HG03460 (cell line): ENCODE measurements around the gene ZDHHC14.
"Not testable (repeated sequence)": the region's sequence is repeated elsewhere in the genome, so short reads cannot be mapped to it uniquely, and the experiment has no call there.

ENCODE experiments used
- ATAC-seq: cut with Tn5 transposase; IDR thresholded peaks from one replicate; pipeline ENCODE4 v1.9.1; 2021; ENCODE audit not compliant: unreplicated experiment

Gene ZDHHC14

DNA sequence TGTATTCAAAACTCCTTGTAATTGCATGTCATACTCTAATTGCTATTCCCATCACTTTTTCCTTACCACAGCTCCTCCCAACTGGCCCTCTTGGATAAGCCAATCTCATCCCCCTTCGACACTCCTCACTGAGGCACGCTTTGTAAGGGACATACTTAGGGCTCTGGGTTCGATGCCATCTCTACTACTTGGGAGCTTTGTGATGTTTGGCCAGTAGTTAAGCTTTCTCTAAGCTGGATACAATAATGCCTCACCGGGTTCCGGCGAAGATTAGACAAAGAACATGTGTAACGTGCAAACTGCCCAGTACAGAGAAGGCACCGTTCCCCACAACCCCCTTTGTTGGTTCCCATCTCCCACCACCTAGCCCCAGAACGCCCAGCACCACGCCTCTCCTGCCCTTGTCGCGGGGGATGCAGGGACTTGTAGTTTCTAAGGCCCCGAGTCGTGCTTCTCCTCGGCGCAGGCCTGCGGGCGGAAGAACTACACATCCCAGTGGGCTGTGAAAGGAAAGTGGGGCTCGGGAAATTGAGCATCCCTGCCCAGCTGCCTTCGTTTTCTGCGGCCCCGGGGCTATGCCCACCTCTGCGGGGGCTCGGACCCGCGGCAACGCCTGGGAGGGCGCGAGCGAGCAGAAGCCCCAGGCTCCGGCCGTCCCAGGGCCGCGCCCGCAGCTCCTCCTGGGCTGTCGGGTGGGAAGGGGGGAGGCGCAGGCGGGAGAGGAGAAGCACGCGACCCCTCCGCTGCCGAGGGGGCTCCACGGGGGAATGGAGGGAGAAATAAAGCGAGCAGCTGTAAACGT lies 1.1 kb upstream of the ZDHHC14 start:
- peak; percentile 62 for ATAC-seq

- peak; percentile 11 for ATAC-seq
These were observed 572 bp upstream of the ZDHHC14 start for GRCh38 chr6:157380458-157380778.

DNA sequence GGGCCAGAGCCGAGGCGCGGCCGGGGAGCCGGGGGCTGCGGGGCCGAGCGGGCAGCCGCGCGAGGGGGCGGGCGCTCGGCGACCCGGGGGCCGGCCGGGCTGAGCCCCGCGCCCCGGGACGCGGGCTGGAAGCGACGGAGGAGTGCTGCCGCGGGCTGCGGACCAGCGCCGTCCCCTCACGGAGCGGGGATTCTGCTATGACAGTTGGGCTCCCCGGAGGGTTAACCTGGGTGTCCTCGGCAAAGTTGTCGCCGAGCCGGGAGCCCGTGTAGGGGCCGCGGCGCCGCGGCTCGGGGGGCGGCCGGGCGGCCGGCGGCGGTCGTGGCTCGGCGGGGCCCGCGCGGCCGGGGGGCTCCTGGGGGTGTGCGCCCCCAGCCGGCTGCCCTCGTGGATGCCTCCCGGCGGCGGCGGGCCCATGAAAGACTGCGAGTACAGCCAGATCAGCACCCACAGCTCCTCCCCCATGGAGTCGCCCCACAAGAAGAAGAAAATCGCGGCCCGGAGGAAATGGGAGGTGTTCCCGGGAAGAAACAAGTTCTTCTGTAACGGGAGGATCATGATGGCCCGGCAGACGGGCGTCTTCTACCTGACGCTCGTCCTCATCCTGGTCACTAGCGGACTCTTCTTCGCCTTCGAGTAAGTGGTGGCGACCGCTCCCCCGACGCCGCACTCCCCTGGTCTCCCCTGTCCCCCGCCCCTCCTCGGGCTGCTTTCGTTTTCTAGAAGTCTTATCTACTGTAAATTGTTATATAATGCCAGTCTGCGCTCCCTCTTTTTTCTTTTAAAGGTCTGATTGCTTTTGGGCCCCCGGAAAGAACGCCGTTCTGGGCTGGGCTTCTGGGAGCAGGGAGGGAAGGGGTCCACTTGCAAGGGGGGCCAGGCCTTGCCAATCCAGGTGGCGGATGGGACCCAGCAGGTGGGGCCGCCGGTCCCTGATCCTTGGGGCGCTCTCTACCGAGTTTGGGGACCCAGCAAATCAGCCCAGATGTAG lies 936 bp downstream of the ZDHHC14 start:
- ATAC-seq, result peak; percentile 19

DNA sequence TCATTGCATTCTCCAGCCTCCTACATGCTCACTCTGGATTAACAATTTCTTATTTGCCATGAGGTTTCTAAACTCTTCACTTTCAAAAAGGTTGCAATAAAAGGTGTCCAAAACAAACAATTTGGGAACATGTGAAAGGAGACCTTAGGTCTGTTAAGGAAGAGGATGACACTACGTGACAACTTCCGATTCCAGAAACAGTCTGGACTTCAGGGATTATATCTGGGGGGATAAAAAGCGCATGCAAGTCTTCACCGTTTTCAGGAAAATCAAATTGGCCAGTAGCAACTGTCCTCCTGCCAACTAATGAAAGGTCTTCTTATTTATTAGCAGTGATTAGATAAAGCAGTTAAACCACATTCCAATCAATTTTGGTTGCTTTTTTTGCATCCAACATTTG lies 1.8 kb downstream of the ZDHHC14 start:
- ATAC-seq, result no peak

DNA sequence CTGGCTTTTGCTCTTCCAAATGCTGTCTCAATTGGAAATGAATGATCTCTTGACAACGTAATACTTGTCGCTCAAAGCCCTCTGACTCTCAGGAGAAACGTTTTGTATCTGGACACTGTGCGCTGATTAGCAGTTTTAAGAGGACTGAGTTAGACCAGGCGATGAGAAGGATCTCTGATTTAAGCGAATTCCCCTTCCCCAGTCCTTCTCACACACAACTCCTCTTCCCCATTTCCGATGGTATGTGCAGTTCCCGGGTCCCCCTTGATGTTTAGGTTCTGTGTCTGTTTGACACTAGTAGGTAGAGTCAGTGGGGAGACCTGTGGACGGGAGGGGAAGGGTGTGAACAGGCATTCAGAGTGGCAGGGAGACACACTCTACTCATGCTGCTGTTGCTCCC lies 2.5 kb downstream of the ZDHHC14 start:
- ATAC-seq, result no peak

GRCh38 chr6:157384962-157385361 lies 4.0 kb downstream of the ZDHHC14 start:
- ATAC-seq, result not testable (repeated sequence)

- ATAC-seq, result no peak
These were observed 4.5 kb downstream of the ZDHHC14 start for GRCh38 chr6:157385482-157385881.

GRCh38 chr6:157386023-157386422 lies 5.0 kb downstream of the ZDHHC14 start:
- no peak for ATAC-seq

DNA sequence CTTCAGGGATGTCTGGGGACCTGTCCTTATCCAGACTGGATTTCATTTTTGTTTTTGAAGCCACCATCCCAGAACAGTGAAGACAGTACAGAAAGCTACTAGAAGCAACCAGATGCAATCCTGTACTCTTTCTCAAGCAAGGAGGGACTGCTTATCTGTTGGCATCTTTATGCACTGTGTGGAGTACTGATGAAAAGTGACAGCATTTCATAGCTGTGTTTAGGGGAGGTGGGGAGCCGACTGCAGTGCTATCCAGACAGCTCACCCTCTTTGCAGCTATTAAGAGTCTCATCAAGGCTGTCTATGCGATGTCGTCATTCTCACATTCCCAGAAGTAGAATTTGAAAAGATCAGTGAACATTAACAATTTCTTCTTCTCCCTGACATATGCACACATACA lies 5.5 kb downstream of the ZDHHC14 start:
- ATAC-seq, result no peak

DNA sequence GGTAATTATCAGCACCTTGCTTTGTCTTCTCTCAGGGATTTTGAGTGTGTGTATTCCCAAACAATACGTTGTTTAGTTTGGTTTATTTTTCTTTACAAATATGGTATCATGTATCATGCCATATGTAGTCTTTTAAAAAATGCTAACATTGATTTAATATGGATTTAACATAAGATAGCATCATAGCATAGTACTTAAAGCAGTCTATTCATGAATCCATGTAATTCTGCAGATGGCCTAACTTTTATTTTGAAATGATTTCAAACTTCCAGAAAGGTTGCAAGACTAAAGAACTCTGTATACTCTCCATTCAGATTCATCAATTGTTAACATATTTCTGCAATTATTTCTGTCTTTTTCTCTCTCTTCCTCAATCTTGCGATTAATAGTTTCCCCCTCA lies 7.9 kb downstream of the ZDHHC14 start:
- no peak for ATAC-seq

DNA sequence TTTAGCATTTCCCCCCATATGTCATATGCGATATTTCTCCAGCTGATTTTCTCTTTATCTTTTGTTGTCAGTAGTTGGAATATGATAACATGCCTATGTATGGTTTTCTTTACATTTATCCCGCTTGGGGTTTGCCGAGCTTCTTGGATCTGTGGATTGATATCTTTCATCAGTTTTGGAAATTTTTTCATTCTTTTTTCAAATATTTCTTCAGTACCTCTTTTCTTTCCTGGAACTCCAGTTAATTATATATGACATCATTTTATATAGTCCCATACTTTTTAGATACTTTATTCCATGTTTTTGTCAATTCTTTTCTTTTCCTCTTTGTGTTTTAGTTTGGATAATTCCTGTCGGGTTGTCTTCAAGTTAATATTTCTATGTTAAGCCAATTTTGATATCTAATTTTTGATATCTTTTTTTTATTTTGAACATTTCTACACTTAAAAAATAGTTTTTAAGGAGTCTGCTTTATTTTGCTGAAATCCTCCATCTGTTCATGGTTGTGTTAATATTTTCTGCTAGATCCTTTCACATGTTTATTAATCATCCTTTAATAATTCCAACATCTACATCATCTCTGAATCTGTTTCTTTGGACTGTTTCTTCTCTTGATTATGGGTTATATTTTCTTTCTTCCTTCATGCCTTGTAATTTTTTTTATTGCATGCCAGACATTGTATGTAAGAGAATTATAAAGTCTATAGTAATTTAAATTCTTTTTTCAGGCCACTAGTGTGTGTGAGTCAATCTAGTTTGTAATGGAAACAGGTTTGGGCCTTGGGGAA lies 9.5 kb downstream of the ZDHHC14 start:
- ATAC-seq, result no peak

- ATAC-seq, result no peak
These were observed 12.1 kb downstream of the ZDHHC14 start for GRCh38 chr6:157392927-157393668.

DNA sequence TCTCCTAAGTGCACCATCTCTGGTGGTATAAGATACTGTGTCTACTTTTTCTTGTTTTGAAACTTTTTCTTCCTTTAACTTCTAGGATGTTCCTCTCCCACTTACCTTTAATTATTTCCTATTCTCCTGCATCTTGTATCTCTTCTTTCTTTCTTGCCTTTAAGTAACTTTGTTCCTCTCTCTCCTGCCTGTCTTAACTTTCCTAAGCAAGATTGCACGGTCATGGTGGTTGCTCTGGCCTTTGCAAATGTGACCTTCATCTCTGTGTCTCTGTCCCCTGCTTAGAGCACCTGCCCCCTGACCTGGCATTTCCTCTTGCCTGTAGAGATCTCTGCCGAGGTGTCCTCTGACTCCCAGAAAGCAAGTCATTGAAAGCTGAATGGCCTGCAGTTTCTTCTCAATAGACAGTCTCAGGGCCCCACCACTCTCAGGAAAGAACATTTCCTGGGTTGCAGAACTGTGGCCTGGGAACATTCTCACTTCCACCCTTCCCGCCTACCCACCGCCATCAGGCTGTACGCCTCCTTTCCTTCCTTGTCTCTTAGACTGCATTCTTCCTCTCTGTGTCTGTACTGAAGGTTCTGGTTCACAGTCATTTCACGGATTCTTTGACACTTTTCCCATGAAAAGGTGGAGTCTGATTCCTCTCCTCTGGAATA lies 12.8 kb downstream of the ZDHHC14 start:
- ATAC-seq, result no peak

- ATAC-seq, result not testable (repeated sequence)
These were observed 14.2 kb downstream of the ZDHHC14 start for GRCh38 chr6:157395199-157395598.

DNA sequence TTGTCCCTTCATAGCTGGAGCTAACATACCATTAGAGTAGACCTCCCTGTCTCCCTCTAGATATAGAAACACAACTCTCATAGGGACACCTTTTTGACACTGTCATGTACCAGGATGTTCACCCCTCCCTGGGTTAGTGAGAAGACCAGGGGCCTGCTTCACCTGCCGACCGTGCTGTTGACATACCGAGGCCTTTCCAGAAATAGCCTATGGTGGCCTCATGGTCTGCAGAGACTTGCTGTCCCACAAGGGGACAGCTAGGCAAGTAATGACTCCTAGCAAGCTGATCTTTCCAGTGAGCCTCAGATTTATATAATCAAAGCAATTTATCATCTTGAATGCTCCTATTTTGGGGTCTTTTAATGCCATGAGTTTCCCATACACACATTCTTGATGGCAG lies 15.0 kb downstream of the ZDHHC14 start:
- no peak for ATAC-seq

DNA sequence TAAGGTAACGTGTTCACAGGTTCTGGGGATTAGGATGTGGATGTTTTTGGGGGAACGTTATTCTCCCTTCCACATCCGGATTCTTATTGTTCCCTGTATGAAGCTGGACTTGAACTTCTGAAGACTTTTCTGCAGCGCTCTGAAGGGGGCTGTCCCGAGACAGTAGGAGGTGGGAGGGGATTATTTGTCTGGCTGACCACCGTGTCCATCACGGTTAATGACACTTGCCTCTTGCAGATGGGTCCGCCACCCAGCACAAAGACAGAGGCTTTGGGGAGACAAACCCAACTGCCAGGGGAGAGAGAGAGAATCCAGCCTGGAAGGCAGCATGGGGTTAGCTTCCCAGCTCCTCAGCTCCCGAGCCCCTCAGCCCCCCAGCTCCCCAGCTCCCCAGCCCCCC lies 16.7 kb downstream of the ZDHHC14 start:
- no peak for ATAC-seq

DNA sequence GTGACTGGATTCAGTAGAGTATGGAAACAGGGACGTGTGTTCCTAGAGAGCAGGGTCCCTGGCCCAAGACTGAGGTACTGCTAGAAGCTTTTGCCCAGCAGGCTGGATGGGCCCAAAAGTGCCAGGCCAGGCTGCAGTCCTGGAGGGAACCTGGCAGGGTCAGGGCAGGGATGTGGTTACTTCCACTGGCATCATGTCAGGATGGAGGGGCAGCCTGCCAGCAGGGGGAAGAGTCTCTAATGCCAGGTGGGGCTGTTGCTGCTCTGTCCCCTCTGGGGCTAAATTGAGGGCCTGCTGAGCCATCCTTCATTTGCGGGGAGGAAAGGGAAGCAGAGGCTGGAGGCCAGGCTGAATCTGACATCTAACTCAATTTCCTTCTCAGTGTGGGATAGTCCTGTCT lies 17.2 kb downstream of the ZDHHC14 start:
- ATAC-seq, result no peak

- ATAC-seq, result no peak
These were observed 19.7 kb downstream of the ZDHHC14 start for GRCh38 chr6:157400676-157401075.

DNA sequence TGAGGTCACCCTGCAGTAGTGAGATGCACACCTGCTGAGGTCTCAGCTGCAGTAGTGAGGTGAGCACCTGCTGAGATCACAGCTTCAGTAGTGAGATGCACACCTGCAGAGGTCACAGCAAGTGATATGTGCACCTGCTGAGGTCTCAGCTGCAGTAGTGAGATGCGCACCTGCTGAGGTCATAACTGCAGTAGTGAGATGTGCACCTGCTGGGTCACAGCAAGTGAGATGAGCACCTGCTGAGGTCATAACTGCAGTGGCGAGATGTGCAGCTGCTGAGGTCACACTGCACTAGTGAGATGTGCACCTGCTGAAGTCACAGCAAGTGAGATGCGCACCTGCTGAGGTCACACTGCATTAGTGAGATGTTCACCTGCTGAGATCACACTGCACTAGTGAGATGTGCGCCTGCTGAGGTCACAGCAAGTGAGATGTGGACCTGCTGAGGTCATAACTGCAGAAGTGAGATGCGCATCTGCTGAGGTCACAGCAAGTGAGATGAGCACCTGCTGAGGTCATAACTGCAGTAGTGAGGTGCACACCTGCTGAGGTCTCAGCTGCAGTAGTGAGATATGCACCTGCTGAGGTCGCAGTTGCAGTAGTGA lies 20.8 kb downstream of the ZDHHC14 start:
- no peak for ATAC-seq
